Activated T-helper 2 cell treated with anti-CD3 and anti-CD28 coated beads, Interferon-gamma antibody, Interleukin-2, Interleukin-4, amounts not matched to agents 10 μg/mL and 5 μg/mL and 100 μg/mL, durations not matched to agents 14 hours and 24 hours and 36 hours (primary cell): Measurements from ENCODE around the gene FBXO41. TPM values are rescaled to one million over a fixed set of nuclear protein-coding genes. Genes with fewer than 3 reads are reported as not detected.

Experiments used
- DNase-seq: peaks from one replicate; pipeline ENCODE4 v3.0.0; 2021; ENCODE audit warnings: low spot score
- H3K27ac Mint-ChIP-seq: one replicate; pipeline ENCODE4 v1.8.0; 2021; ENCODE audit warnings: mixed read lengths
- H3K27me3 Mint-ChIP-seq: one replicate; pipeline ENCODE4 v1.8.0; 2021; ENCODE audit warnings: low read depth, mixed read lengths
- H3K36me3 Mint-ChIP-seq: one replicate; pipeline ENCODE4 v1.8.0; 2021; ENCODE audit warnings: low read depth, mixed read lengths
- H3K4me1 Mint-ChIP-seq: one replicate; pipeline ENCODE4 v1.8.0; 2021; ENCODE audit warnings: low read depth, mixed read lengths
- H3K4me3 Mint-ChIP-seq: one replicate; pipeline ENCODE4 v1.8.0; 2021; ENCODE audit warnings: low read depth, mild to moderate bottlenecking, moderate library complexity, mixed read lengths
- H3K9me3 Mint-ChIP-seq: one replicate; pipeline ENCODE4 v1.8.0; 2021; ENCODE audit warnings: mixed read lengths
- intact Hi-C: fragments of 100-400 bp; cut with micrococcal nuclease; formaldehyde crosslinking; loops from one replicate; pipeline ENCODE4 v1.15.1; 2023
- total RNA-seq: library from RNA; stranded (reverse); gene quantifications from 2 replicates; pipeline ENCODE4 v1.2.3, GENCODE V29; 2022

Gene FBXO41
- total RNA-seq, 1 donor from 2014 or later, result 25.7 TPM

DNA sequence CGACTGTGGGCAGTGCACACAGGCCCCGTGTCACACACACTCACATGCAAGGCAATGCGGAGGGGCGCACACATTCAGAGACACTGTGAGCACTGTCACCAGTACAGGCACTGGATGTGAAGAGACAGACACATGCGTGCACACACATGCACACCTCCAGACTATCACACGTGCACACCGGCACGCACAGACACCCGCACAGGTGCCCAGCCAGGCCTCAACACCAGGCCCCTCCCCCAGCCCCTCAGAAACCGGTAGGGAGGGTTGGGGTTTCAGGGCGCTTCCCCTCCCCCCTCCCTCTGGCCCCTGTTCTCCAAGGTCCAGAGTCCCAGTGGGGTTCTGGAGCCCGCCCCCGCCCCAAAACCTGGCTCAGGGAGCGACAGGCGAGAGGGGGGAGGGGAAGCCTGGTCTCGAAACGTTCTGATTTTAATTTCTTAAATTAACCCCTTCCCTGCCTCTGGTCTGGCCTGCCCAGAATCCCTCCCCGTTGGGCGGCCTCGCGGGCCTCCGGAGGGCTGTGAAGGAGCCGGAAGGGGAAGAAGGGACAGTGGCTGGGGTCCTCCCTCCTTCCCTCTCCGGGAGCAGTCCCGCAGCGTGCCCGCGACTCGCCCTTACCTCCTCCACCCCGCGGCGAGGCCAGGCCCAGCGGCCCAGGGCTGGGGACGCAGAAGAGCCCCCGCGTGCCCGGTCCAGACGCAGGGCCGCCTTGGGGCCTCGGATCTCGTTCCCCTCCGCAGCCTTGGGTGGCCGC, 558 bp downstream of the FBXO41 start:
- Mint-ChIP-seq H3K4me1 (peaks cover 13% of the 10 kb centered on the region), H3K4me3 (peak overlapping the region; percentile 78), H3K36me3 (peaks cover 5% of the 10 kb centered on the region), H3K9me3 (no peaks in the 10 kb centered on the region), H3K27me3 (peaks cover 20% of the 10 kb centered on the region), H3K27ac (peak overlapping the region; percentile 53)
- intact Hi-C loops, result loop anchor here (2.0 kb wide), 2 partner anchors 49 to 213 kb away; partner anchors contain the start of genes CCT7 and SFXN5
- DNase-seq, result no peak

DNA sequence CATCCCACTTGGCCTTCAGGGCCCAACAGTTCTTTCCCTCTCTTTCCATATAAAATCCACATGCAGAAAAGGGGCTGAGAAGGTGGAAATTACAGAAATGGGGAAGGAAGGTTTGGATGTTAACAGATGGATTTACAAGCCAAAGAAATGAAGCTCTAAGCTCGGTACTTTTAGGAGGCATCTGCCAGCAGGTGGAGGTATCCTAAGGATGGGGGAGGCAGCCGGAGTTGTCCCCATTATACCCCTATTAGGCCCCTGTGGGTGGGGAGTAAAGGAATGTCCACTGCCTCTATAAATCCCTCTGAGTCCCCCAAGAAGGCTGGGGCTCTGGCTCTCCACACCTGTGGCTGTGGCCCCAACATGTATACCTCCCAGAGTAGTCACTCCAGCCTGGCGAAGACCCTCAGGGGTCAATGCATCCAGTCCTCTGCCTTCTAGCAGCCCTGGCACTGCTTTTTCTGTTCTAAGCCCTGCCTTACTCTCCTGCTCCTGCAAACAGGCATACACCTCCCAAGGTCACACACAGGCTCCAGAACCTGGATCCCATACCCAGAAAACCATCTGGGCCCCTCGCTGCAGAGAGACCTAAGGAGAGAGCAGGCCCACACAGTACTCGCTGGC, 1.2 kb downstream of the FBXO41 start:
- no peak for DNase-seq
- H3K9me3 Mint-ChIP-seq, result no peaks in the 10 kb centered on the region
- H3K27me3 Mint-ChIP-seq, result peaks cover 14% of the 10 kb centered on the region
- intact Hi-C loops, result loop anchor here (2.0 kb wide), 1 partner anchor 48 kb away; the partner anchor contains the start of gene CCT7
- H3K27ac Mint-ChIP-seq, result peak overlapping the region; percentile 53
- H3K4me3 Mint-ChIP-seq, result peak overlapping the region; percentile 78
- peaks cover 5% of the 10 kb centered on the region for H3K36me3 Mint-ChIP-seq
- peaks cover 13% of the 10 kb centered on the region for H3K4me1 Mint-ChIP-seq

DNA sequence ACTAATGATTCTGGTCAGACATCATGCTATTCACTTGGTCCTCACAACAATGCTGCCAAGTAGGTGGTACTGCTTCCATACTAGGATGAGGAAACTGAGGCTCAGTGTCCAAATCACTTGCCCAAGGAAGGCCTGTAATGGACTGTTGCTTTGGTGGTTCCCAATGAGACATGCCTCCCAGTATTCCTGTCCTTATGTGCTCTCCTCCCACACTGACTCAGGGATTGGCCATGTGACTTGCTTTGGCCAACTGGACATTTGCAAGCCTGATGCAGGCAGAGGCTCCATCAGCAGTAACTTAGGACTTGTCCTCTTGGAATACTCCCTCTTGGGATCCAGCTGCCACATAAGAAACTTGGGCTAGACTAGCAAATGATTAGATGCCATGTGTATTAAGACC, 3.0 kb downstream of the FBXO41 start:
- Mint-ChIP-seq H3K36me3 (peaks cover 7% of the 10 kb centered on the region), H3K27me3 (peaks cover 6% of the 10 kb centered on the region), H3K9me3 (no peaks in the 10 kb centered on the region), H3K27ac (no peak overlapping the region), H3K4me1 (peaks cover 15% of the 10 kb centered on the region), H3K4me3 (no peak overlapping the region)
- intact Hi-C loops, result no loop called here
- DNase-seq, result no peak

DNA sequence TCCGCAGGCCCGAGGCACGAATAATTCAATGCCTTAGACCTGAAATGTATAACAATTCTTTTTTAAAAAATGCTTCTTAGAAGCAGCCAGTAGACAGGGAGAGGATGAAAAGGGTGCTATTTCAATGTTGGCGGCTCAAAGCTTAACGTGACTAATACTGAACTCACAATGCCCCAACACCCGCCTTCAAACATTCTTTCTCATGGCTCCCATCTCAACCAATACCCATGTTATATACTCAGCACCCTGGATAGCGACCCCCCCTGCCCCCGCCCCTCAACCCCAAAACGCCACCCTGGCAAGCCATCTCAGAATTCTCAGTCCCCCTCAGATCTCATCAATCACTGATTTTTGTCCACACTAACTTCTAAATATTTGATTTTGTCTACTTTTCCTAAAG, 4.4 kb downstream of the FBXO41 start:
- H3K4me3 Mint-ChIP-seq, result no peak overlapping the region

DNA sequence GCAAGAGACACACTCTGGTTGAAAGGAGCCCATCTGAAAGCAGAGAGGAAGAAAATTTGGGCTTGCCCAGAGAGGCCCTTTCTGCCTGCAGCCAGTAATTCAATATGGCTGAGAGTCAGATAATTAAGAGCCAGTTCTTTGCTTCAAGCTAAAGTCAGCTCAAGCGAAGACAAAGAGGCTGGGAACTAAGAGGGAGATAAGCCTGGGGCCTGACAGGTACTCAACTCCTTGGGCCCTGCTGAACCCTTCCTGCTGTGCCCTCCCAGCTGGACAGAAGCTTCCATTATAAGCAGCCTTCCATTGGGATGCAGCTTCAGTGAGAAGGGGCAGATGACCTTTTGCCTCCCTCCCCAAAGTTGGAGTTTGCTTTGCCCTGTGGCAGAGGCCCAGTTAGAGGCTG, 12.0 kb downstream of the FBXO41 start:
- Mint-ChIP-seq H3K4me1 (peaks cover 11% of the 10 kb centered on the region), H3K27me3 (no peaks in the 10 kb centered on the region), H3K36me3 (peaks cover 6% of the 10 kb centered on the region), H3K9me3 (no peaks in the 10 kb centered on the region), H3K27ac (no peak overlapping the region), H3K4me3 (no peak overlapping the region)
- intact Hi-C loops, result no loop called here
- DNase-seq, result no peak

More for the DNA sequence above, 4.4 kb downstream of the FBXO41 start:
- Mint-ChIP-seq H3K27me3 (no peaks in the 10 kb centered on the region), H3K36me3 (peaks cover 7% of the 10 kb centered on the region), H3K27ac (no peak overlapping the region), H3K4me1 (peaks cover 10% of the 10 kb centered on the region), H3K9me3 (no peaks in the 10 kb centered on the region)
- no peak for DNase-seq
- intact Hi-C loops, result no loop called here

DNA sequence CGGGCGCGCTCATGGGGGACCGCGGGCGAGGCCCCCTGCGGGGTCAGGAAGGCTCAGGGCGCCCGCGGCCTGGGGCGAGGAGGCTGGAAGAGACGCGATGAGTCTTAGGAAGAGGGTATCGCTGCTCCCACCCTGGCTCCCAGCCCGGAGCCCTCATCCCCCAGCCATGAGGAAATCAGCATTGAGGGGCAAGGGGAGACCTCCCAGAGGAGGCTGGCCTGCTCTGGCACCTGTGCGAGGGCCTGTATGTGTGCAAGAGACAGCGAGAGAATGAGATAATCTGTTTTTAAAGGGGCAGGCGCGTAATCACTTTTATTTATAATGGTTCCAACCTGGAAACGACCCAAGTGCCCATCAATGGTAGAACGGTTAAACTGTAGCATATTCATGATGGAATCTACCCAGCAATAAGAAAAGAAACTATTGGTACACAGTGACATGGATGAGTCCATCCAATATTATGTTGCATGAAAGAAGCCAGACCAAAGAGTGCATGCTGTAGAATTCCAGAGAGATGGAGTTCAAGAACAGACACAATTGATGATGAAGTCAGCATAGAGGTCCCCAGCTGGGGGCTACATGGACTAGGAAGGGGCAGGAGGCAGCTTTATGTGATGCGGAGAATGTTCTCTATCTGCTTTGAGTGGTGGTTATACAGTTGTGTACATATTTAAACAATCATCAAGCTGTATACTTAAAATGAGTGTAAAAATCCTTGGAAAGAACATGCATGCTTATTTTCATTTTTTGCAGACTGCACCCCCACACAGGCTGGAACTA, 14.4 kb downstream of the FBXO41 start:
- intact Hi-C loops, result loop anchor here (2.0 kb wide), 1 partner anchor 35 kb away; the partner anchor contains the start of gene CCT7
- no peaks in the 10 kb centered on the region for H3K27me3 Mint-ChIP-seq
- peak overlapping the region; percentile 37 for H3K4me3 Mint-ChIP-seq
- H3K9me3 Mint-ChIP-seq, result no peaks in the 10 kb centered on the region
- peaks cover 11% of the 10 kb centered on the region for H3K4me1 Mint-ChIP-seq
- DNase-seq, result no peak
- peaks cover 6% of the 10 kb centered on the region for H3K36me3 Mint-ChIP-seq
- no peak overlapping the region for H3K27ac Mint-ChIP-seq

DNA sequence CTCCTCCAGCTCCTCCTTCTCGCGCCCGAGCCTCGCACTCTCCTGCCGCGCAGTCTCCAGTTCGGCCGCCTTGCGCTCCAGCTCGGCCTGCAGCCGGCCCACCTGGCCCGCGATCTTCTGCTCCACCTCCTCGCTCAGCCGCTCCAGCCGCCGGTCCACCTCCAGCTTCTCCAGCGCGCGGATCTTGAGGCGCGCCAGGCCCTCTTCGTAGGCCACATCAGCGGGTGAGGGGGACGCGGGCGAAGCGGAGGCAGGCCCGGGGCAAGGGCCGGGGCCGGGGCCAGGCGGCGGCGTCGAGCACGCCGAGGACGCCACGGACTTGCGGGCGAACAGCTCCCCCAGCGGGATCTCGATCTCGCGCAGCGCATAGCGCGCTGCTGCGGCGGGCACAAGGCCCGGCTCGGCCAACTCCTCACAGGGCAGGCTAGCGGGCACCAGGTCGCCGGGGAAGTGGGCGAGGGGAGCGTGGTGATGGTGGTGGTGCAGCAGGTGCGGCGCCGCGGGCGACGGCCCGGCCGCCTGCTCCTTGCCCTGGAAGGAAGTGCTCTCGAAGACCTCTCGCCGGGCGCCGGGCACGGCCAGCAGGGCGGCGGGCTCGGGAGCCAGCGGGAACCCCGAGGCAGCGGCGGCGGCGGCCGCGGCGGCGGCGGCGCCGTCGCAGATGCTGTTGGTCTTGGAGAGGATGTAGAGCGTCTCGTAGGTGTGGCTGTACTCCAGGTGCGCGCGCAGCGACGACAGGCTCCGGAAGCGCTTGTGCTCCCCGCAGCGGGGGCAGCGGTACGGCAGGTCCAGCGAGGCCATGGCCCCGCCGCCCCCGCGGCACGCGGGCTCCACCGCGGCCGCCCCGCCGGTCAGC, 15.2 kb downstream of the FBXO41 start:
- peak; percentile 72 for DNase-seq
- H3K27me3 Mint-ChIP-seq, result no peaks in the 10 kb centered on the region
- H3K4me3 Mint-ChIP-seq, result no peak overlapping the region
- H3K4me1 Mint-ChIP-seq, result peaks cover 11% of the 10 kb centered on the region
- intact Hi-C loops, result loop anchor here (2.0 kb wide), 1 partner anchor 34 kb away; the partner anchor contains the start of gene CCT7
- no peak overlapping the region for H3K27ac Mint-ChIP-seq
- H3K9me3 Mint-ChIP-seq, result no peaks in the 10 kb centered on the region
- peaks cover 10% of the 10 kb centered on the region for H3K36me3 Mint-ChIP-seq

DNA sequence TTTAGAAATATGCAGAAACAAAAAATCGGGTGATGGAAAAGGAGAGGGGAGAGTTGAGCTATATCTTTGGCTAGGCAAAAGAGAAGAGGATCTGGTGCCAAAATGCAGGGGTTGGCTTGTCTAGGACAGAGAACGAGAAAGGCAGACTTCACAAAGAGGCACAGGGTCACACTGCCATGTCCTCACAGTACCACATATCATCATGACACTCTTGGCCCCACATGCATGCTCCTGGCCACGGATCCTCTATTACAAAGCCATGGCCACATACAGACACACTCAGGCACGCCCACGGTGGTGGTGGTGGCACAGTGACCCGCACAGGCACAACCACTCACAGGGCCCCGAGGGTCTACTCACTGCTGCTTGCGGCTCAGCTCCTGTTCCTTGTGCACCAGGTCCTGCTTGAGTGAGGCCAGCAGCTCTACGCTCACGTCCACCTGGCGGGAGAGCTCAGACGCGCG, 15.9 kb downstream of the FBXO41 start:
- Mint-ChIP-seq H3K4me1 (peaks cover 11% of the 10 kb centered on the region), H3K36me3 (peaks cover 14% of the 10 kb centered on the region), H3K9me3 (no peaks in the 10 kb centered on the region), H3K27ac (no peak overlapping the region), H3K27me3 (no peaks in the 10 kb centered on the region), H3K4me3 (peak overlapping the region; percentile 64)
- no peak for DNase-seq
- intact Hi-C loops, result loop anchor here (2.0 kb wide), 1 partner anchor 34 kb away; the partner anchor contains the start of gene CCT7

DNA sequence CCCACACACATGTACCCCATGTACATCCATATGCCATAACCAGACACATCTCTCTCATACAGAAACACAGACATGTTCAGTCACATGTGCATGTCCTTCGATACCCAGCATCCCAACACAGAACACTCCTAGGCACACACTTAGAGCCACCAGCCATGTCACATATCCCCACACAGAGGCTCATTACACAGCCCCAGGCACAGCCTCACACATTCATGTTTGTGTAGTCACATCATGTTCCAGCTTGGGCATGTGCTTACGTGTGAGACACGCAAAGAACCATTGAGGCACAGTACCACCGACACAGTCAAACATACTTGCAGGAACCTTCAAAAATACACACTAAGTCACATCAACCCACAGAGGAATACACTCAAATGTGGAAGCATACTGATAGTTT, 17.3 kb downstream of the FBXO41 start:
- no peak overlapping the region for H3K4me3 Mint-ChIP-seq
- no peak overlapping the region for H3K27ac Mint-ChIP-seq
- no peak for DNase-seq
- peaks cover 16% of the 10 kb centered on the region for H3K36me3 Mint-ChIP-seq
- no peaks in the 10 kb centered on the region for H3K27me3 Mint-ChIP-seq
- intact Hi-C loops, result no loop called here
- H3K9me3 Mint-ChIP-seq, result no peaks in the 10 kb centered on the region
- peaks cover 11% of the 10 kb centered on the region for H3K4me1 Mint-ChIP-seq

DNA sequence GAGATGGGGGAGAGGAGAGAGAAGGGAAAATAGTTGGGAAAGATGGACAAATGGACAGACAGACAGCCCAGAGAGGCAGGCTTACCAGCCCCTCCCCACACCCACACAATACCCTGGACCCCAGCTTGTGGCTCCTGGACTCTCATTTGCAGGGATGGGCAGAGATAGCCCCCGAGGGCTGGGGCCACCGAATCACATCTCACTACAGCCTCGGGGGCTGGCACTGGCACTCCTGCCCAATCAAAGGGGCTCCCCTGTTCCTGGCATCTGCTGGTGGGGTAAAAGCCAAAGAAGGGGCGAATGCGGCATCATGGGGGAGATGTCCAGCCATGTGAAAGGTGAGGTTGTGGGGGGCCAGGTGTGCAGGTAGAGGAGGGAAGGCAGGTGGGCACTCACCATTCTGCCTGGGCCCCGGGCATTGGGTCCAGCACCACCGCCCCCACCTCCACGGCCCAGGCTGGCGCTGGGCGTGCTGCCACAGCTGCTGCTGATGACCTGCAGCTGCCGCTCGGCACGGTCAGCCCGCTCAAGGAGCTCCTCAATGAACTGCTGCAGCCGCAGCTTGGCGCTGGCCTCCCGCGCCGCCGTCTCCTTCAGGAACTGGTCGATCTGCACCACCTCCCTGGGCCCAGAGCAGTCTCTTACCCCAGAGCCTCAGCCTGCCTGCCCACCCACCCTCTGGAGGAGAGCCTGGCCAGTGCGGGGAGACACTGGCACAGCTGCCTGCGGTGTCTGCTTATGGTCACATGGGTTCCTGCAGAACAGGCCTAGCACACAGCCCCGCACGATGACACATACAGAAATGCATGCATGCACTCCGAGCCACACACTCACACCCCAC, 18.0 kb downstream of the FBXO41 start:
- DNase-seq, result no peak
- Mint-ChIP-seq H3K27me3 (no peaks in the 10 kb centered on the region), H3K36me3 (peaks cover 20% of the 10 kb centered on the region), H3K27ac (no peak overlapping the region), H3K9me3 (no peaks in the 10 kb centered on the region), H3K4me1 (peaks cover 11% of the 10 kb centered on the region), H3K4me3 (no peak overlapping the region)
- intact Hi-C loops, result no loop called here

DNA sequence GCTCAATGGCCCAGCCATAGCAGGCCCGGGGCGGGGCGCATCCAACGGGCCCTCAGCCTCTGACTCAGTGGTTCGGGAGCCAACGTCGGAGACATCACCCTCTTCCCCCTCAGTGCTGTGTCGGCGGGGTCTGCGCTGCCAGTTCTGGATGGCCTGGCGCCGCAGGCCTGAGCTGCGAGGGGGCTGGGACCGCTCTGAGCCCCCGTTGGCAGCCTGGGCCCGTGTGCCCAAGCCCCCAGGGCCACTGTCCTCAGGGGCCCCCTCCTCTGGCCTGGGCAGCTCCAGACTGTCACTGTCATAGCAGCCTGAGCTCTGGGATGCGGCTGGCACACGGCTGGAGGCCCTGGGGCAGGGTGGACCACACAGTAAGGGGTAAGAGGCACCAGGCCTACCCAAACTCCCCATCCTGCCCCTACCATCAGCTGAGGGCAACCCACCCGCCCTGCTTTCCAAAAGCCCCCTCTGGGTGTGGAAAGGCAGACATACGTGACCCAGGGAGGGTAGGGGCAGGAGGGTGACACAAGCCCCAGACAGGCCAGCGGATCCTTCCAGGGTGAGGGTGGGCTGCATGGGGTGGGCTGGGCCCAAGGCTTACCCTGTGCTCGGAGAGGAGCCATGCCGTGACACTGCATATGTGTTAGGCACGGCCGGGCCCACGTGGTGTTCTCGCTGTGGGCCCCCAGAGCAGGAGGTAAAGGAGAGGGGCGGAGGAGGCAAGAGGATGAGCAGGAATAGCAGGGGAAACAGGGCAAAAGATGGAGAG, 18.8 kb downstream of the FBXO41 start:
- Mint-ChIP-seq H3K9me3 (no peaks in the 10 kb centered on the region), H3K4me1 (peaks cover 11% of the 10 kb centered on the region), H3K36me3 (peaks cover 21% of the 10 kb centered on the region), H3K27me3 (no peaks in the 10 kb centered on the region), H3K4me3 (no peak overlapping the region), H3K27ac (no peak overlapping the region)
- DNase-seq, result no peak
- intact Hi-C loops, result no loop called here
